Loucy (cell line): ENCODE measurements around the gene SLC50A1.

ENCODE experiments used
- H2AFZ ChIP-seq: fragments of 200-600 bp; sonication (generic); 2 replicates; pipeline ENCODE4 v1.6.0; 2016; ENCODE audit warnings: antibody characterized with exemption, mild to moderate bottlenecking, low read length, moderate library complexity
- H3F3A ChIP-seq: fragments of 200-600 bp; 2 replicates; pipeline ENCODE4 v1.6.0; 2016; ENCODE audit warnings: antibody characterized with exemption, low read depth, mild to moderate bottlenecking
- H3K27me3 ChIP-seq: fragments of 200-600 bp; sonication (generic); 2 replicates; pipeline ENCODE4 v1.6.1; 2014; ENCODE audit warnings: low read length, mild to moderate bottlenecking; ENCODE audit not compliant: insufficient read depth, poor library complexity, severe bottlenecking
- H3K36me3 ChIP-seq: fragments of 200-600 bp; sonication (generic); 2 replicates; pipeline ENCODE4 v1.6.1; 2016; ENCODE audit warnings: low read length; ENCODE audit not compliant: insufficient read depth
- H3K4me1 ChIP-seq: fragments of 200-600 bp; sonication (generic); 2 replicates; pipeline ENCODE4 v1.5.1; 2014; ENCODE audit warnings: low read length, mild to moderate bottlenecking; ENCODE audit not compliant: insufficient read depth, poor library complexity, severe bottlenecking
- H3K4me2 ChIP-seq: fragments of 200-600 bp; sonication (generic); 2 replicates; pipeline ENCODE4 v1.6.0; 2014; ENCODE audit warnings: antibody characterized with exemption, low read length, low read depth, mild to moderate bottlenecking; ENCODE audit not compliant: poor library complexity, severe bottlenecking
- H3K4me3 ChIP-seq: fragments of 200-600 bp; sonication (generic); 2 replicates; pipeline ENCODE4 v1.5.1; 2014; ENCODE audit warnings: low read length, mild to moderate bottlenecking, mixed read lengths; ENCODE audit not compliant: poor library complexity, severe bottlenecking
- H3K79me2 ChIP-seq: fragments of 200-600 bp; sonication (generic); 2 replicates; pipeline ENCODE4 v1.6.1; 2014; ENCODE audit warnings: low read length; ENCODE audit not compliant: insufficient read depth
- H3K9ac ChIP-seq: fragments of 200-600 bp; sonication (generic); 2 replicates; pipeline ENCODE4 v1.6.0; 2014; ENCODE audit warnings: mild to moderate bottlenecking, low read depth, low read length, moderate library complexity; ENCODE audit not compliant: poor library complexity, severe bottlenecking
- H3K9me2 ChIP-seq: fragments of 200-600 bp; sonication (generic); replicated peaks from 2 replicates; pipeline ENCODE4 v1.6.1; 2016; ENCODE audit warnings: low read depth, low read length, mixed read lengths
- H3K9me3 ChIP-seq: fragments of 200-600 bp; sonication (generic); 2 replicates; pipeline ENCODE4 v1.6.1; 2014; ENCODE audit warnings: mild to moderate bottlenecking, antibody characterized with exemption, low read length, low read depth; ENCODE audit not compliant: insufficient read depth
- H4K20me1 ChIP-seq: fragments of 200-600 bp; sonication (generic); 2 replicates; pipeline ENCODE4 v1.6.0; 2014; ENCODE audit warnings: antibody characterized with exemption, low read length, mild to moderate bottlenecking; ENCODE audit not compliant: insufficient read depth, poor library complexity, severe bottlenecking
- EZH2phosphoT487 ChIP-seq: fragments of 200-600 bp; IDR thresholded peaks from 2 replicates; pipeline ENCODE4 v1.6.1; 2018; ENCODE audit warnings: antibody characterized with exemption, mild to moderate bottlenecking, moderate library complexity, borderline replicate concordance
- TF ChIP-seq, protein P1 (sequence below): fragments of 200-600 bp; sonication (generic); conservative IDR thresholded peaks from 2 replicates; pipeline ENCODE4 v1.5.1; 2014; ENCODE audit warnings: mild to moderate bottlenecking, antibody characterized with exemption, low read length

Gene SLC50A1

DNA sequence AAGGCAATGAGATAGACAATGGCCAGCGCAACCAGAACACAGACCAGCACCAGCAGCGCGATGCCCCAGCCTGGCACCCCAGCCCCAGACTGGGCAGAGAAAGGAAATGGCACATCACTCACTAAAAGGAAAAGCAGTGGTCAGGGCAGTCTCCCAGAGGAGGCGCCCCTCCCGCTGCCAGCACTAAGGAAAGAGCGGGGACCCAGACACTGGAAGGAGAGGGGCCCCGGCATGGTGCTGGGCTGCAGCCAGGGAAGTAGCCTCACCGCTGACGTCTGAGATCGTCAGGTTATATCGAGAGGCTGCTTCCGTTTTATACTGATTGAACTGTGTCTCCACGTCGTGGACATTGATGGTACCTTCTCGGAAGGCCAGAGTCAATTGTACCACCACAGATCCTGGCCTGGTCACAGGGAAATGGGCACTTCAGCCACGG is 51.8 kb downstream of the SLC50A1 start:
- Histone ChIP-seq H3K4me2 (no peak overlapping the region), H3K79me2 (no peaks in the 10 kb centered on the region), H3K9me2 (no peaks in the 10 kb centered on the region), H2AFZ (no peak overlapping the region), H3K27me3 (no peaks in the 10 kb centered on the region), H3K4me3 (no peak overlapping the region), H3K4me1 (no peaks in the 10 kb centered on the region), H3K9me3 (no peaks in the 10 kb centered on the region), H3K9ac (no peak overlapping the region), H4K20me1 (no peaks in the 10 kb centered on the region), H3F3A (no peaks in the 10 kb centered on the region), H3K36me3 (no peaks in the 10 kb centered on the region)
- TF ChIP-seq, protein P1, sequence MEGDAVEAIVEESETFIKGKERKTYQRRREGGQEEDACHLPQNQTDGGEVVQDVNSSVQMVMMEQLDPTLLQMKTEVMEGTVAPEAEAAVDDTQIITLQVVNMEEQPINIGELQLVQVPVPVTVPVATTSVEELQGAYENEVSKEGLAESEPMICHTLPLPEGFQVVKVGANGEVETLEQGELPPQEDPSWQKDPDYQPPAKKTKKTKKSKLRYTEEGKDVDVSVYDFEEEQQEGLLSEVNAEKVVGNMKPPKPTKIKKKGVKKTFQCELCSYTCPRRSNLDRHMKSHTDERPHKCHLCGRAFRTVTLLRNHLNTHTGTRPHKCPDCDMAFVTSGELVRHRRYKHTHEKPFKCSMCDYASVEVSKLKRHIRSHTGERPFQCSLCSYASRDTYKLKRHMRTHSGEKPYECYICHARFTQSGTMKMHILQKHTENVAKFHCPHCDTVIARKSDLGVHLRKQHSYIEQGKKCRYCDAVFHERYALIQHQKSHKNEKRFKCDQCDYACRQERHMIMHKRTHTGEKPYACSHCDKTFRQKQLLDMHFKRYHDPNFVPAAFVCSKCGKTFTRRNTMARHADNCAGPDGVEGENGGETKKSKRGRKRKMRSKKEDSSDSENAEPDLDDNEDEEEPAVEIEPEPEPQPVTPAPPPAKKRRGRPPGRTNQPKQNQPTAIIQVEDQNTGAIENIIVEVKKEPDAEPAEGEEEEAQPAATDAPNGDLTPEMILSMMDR: no peak
- TF ChIP-seq EZH2phosphoT487: no peak

DNA sequence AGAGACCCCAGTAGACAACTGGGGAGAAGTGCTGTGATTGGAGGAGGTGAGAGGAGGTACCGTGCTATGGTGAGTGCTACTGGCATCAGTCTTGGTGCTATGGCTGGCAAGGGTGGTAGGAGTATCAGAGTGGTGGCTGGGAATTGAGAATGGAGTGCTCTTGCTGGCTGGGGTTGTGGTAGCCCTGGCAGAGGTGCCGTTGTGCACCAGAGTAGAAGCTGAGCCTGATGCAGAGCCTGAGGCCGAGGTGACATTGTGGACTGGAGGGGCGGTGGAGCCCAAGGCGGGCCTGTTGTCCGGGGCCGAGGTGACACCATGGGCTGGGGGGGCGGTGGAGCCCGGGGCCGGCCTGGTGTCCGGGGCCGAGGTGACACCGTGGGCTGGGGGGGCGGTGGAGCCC is 52.6 kb downstream of the SLC50A1 start:
- no peaks in the 10 kb centered on the region for H3F3A ChIP-seq
- no peaks in the 10 kb centered on the region for H3K9me2 ChIP-seq
- no peaks in the 10 kb centered on the region for H3K27me3 ChIP-seq
- no peak overlapping the region for H3K4me3 ChIP-seq
- no peaks in the 10 kb centered on the region for H3K9me3 ChIP-seq
- H3K79me2 ChIP-seq: no peaks in the 10 kb centered on the region
- no peaks in the 10 kb centered on the region for H3K36me3 ChIP-seq
- H3K4me1 ChIP-seq: peaks cover 4% of the 10 kb centered on the region
- H3K9ac ChIP-seq: no peak overlapping the region
- TF ChIP-seq, protein P1: no peak
- TF ChIP-seq EZH2phosphoT487: no peak
- no peak overlapping the region for H2AFZ ChIP-seq
- no peaks in the 10 kb centered on the region for H4K20me1 ChIP-seq
- no peak overlapping the region for H3K4me2 ChIP-seq
